H9 (cell line): ENCODE measurements around the gene EHF. TPM values are rescaled to one million over a fixed set of nuclear protein-coding genes. Genes with fewer than 3 reads are reported as not detected.

Source experiments
- DNase-seq: peaks from one replicate; pipeline ENCODE4 v3.0.0-alpha.2; 2017
- H2AFZ ChIP-seq: one replicate; pipeline ENCODE4 v1.6.1; 2013; ENCODE audit warnings: mild to moderate bottlenecking, low read length, control low read depth, moderate library complexity
- H2AK5ac ChIP-seq: 2 replicates; pipeline ENCODE4 v1.6.1; 2013; ENCODE audit warnings: low read length, control low read depth, mixed read lengths; ENCODE audit not compliant: insufficient read length
- H2BK120ac ChIP-seq: one replicate; pipeline ENCODE4 v1.6.1; 2013; ENCODE audit warnings: low read depth, mild to moderate bottlenecking, low read length, control low read depth, inconsistent platforms; ENCODE audit not compliant: poor library complexity, severe bottlenecking
- H2BK12ac ChIP-seq: 2 replicates; pipeline ENCODE4 v1.6.1; 2013; ENCODE audit warnings: low read length, control low read depth, mixed read lengths, low read depth; ENCODE audit not compliant: insufficient read length
- H2BK15ac ChIP-seq: 2 replicates; pipeline ENCODE4 v1.6.1; 2013; ENCODE audit warnings: low read depth, low read length, control low read depth
- H2BK20ac ChIP-seq: one replicate; pipeline ENCODE4 v1.6.1; 2013; ENCODE audit warnings: low read depth, mild to moderate bottlenecking, low read length, control low read depth, inconsistent platforms; ENCODE audit not compliant: poor library complexity, severe bottlenecking
- H2BK5ac ChIP-seq: 2 replicates; pipeline ENCODE4 v1.6.1; 2013; ENCODE audit warnings: low read length, control low read depth, mixed read lengths; ENCODE audit not compliant: insufficient read length
- H3K14ac ChIP-seq: 2 replicates; pipeline ENCODE4 v1.6.1; 2013; ENCODE audit warnings: low read length, control low read depth; ENCODE audit not compliant: insufficient read depth
- H3K18ac ChIP-seq: 2 replicates; pipeline ENCODE4 v1.6.1; 2013; ENCODE audit warnings: low read depth, mild to moderate bottlenecking, mixed read lengths, low read length, control low read depth; ENCODE audit not compliant: insufficient read length
- H3K23ac ChIP-seq: 2 replicates; pipeline ENCODE4 v1.6.1; 2013; ENCODE audit warnings: low read length, control low read depth, mixed read lengths, low read depth; ENCODE audit not compliant: insufficient read length
- H3K23me2 ChIP-seq: 2 replicates; pipeline ENCODE4 v1.6.1; 2013; ENCODE audit warnings: low read depth, mild to moderate bottlenecking, mixed read lengths, low read length, control low read depth; ENCODE audit not compliant: insufficient read length, poor library complexity, severe bottlenecking
- H3K27ac ChIP-seq: 2 replicates; pipeline ENCODE4 v1.5.1; 2013; ENCODE audit warnings: low read length, control low read depth, mixed read lengths, low read depth; ENCODE audit not compliant: insufficient read length
- H3K27me3 ChIP-seq: 2 replicates; pipeline ENCODE4 v1.6.1; 2013; ENCODE audit warnings: low read length, control low read depth, inconsistent platforms; ENCODE audit not compliant: insufficient read depth
- H3K4ac ChIP-seq: 2 replicates; pipeline ENCODE4 v1.6.1; 2013; ENCODE audit warnings: low read depth, mild to moderate bottlenecking, control low read depth, inconsistent platforms, low read length, moderate library complexity
- H3K4me1 ChIP-seq: 2 replicates; pipeline ENCODE4 v1.6.1; 2013; ENCODE audit warnings: low read length, control low read depth, inconsistent platforms; ENCODE audit not compliant: insufficient read depth
- H3K4me2 ChIP-seq: 2 replicates; pipeline ENCODE4 v1.6.1; 2013; ENCODE audit warnings: low read length, control low read depth, mixed read lengths; ENCODE audit not compliant: insufficient read length, insufficient read depth
- H3K56ac ChIP-seq: 2 replicates; pipeline ENCODE4 v1.6.1; 2013; ENCODE audit warnings: low read depth, mild to moderate bottlenecking, mixed read lengths, low read length, control low read depth; ENCODE audit not compliant: insufficient read length
- H3K79me1 ChIP-seq: 2 replicates; pipeline ENCODE4 v1.6.1; 2013; ENCODE audit warnings: low read depth, mild to moderate bottlenecking, moderate library complexity, low read length, control low read depth, inconsistent platforms; ENCODE audit not compliant: insufficient read depth, poor library complexity, severe bottlenecking
- H3K79me2 ChIP-seq: 2 replicates; pipeline ENCODE4 v1.6.1; 2013; ENCODE audit warnings: low read length, control low read depth, inconsistent platforms; ENCODE audit not compliant: insufficient read depth
- H3K9ac ChIP-seq: 2 replicates; pipeline ENCODE4 v1.6.1; 2013; ENCODE audit warnings: low read length, control low read depth, mixed read lengths; ENCODE audit not compliant: insufficient read length; ENCODE audit errors: extremely low read depth
- H3K9me3 ChIP-seq: one replicate; pipeline ENCODE4 v1.6.1; 2013; ENCODE audit warnings: low read depth, low read length, inconsistent platforms; ENCODE audit not compliant: control insufficient read depth
- H3T11ph ChIP-seq: one replicate; pipeline ENCODE4 v1.6.1; 2013; ENCODE audit warnings: mild to moderate bottlenecking, low read length, control low read depth, inconsistent platforms
- H4K20me1 ChIP-seq: one replicate; pipeline ENCODE4 v1.6.1; 2013; ENCODE audit not compliant: control insufficient read depth, insufficient read length, insufficient read depth
- H4K5ac ChIP-seq: 2 replicates; pipeline ENCODE4 v1.6.1; 2013; ENCODE audit warnings: low read depth, mild to moderate bottlenecking, mixed read lengths, low read length, control low read depth; ENCODE audit not compliant: insufficient read length
- H4K8ac ChIP-seq: replicated peaks from 2 replicates; pipeline ENCODE4 v1.6.1; 2013; ENCODE audit warnings: low read length, control low read depth, mixed read lengths, low read depth; ENCODE audit not compliant: insufficient read length
- H4K91ac ChIP-seq: 2 replicates; pipeline ENCODE4 v1.6.1; 2013; ENCODE audit warnings: low read depth, mild to moderate bottlenecking, moderate library complexity, mixed read lengths, low read length, control low read depth; ENCODE audit not compliant: insufficient read length
- H3K27ac Mint-ChIP-seq, 3 experiments: 2 replicates in 2 of 3; 3 replicates in 1 of 3; pipeline ENCODE4 v1.8.0; 2020 to 2021; ENCODE audit warnings: mixed read lengths in 3 of 3, mild to moderate bottlenecking in 1 of 3, moderate library complexity in 1 of 3
- H3K27me3 Mint-ChIP-seq: 2 replicates; pipeline ENCODE4 v1.8.0; 2021; ENCODE audit warnings: low read depth, mild to moderate bottlenecking, moderate library complexity, mixed read lengths
- H3K36me3 Mint-ChIP-seq, 3 experiments: 2 replicates in 2 of 3; 3 replicates in 1 of 3; pipeline ENCODE4 v1.8.0; 2020 to 2021; ENCODE audit warnings: low read depth in 3 of 3, mixed read lengths in 3 of 3; ENCODE audit not compliant: insufficient read depth in 1 of 3
- H3K4me1 Mint-ChIP-seq, 2 experiments: 2 replicates each; pipeline ENCODE4 v1.8.0; 2020; ENCODE audit warnings: mixed read lengths in 2 of 2
- H3K4me3 Mint-ChIP-seq, 2 experiments: 2 replicates in 1 of 2; 3 replicates in 1 of 2; pipeline ENCODE4 v1.8.0; 2020 to 2021; ENCODE audit warnings: mild to moderate bottlenecking in 2 of 2, mixed read lengths in 2 of 2, moderate library complexity in 1 of 2
- H3K9me3 Mint-ChIP-seq, 2 experiments: 2 replicates in 1 of 2; 3 replicates in 1 of 2; pipeline ENCODE4 v1.8.0; 2020; ENCODE audit warnings: mild to moderate bottlenecking in 2 of 2, mixed read lengths in 2 of 2, moderate library complexity in 1 of 2
- WGBS: extraction: QIAGEN DNeasy Blood & Tissue Kit; methylation state at CpG from one replicate; pipeline ENCODE4 v1.1.7; 2013; ENCODE audit warnings: missing lambda C conversion rate, low lambda C conversion rate, mixed read lengths; ENCODE audit not compliant: insufficient read length; ENCODE audit errors: extremely low coverage; 5-methylcytosine and 5-hydroxymethylcytosine counted together
- total RNA-seq: library from RNA; stranded (reverse); gene quantifications from 2 replicates; pipeline ENCODE4 v1.2.1, GENCODE V29; 2021
- TF ChIP-seq, protein P1 (sequence below): fragments of 200-600 bp; sonication (generic); conservative IDR thresholded peaks from 3 replicates; pipeline ENCODE4 v1.8.0; 2021; ENCODE audit warnings: antibody characterized with exemption, mild to moderate bottlenecking

The EHF gene
- total RNA-seq, 1 experiment from 2014 or later, result not detected

DNA sequence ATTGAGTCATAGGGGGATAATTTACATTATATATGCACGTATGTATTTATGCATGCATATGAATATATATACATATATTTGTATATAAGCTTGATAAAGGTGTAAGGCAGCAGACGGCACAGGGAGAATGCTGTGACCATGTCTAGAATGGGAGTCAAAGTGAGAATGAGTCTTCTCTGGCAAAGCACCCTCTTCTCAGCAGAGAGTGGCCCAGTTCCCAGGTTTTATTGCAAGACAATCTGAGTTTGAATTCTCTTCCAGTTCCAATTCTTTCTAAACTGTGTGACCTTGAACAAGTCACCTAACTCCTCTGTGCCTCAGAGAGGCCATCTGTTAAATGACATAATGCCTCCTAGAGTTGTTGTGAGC is 13.8 kb downstream of the EHF start:
- H3K14ac ChIP-seq, result no peak overlapping the region
- no peak overlapping the region for H3T11ph ChIP-seq
- H4K5ac ChIP-seq, result no peak overlapping the region
- H3K27ac ChIP-seq, result no peak overlapping the region
- no peaks in the 10 kb centered on the region for H3K79me2 ChIP-seq
- H2BK15ac ChIP-seq, result no peak overlapping the region
- no peaks in the 10 kb centered on the region for H3K79me1 ChIP-seq
- no peaks in the 10 kb centered on the region for H3K36me3 Mint-ChIP-seq
- H3K4me2 ChIP-seq, result no peak overlapping the region
- no peak overlapping the region for H4K91ac ChIP-seq
- no peak overlapping the region for H3K27ac Mint-ChIP-seq
- no peak for DNase-seq
- H2BK5ac ChIP-seq, result no peak overlapping the region
- no peaks in the 10 kb centered on the region for H4K20me1 ChIP-seq
- H3K56ac ChIP-seq, result no peak overlapping the region
- no peak overlapping the region for H2AK5ac ChIP-seq
- no peak overlapping the region for H3K4ac ChIP-seq
- H2BK20ac ChIP-seq, result no peak overlapping the region
- peaks cover 16 to 23% of the 10 kb centered on the region in 2 experiments for H3K4me1 Mint-ChIP-seq
- no CpG with 5 or more reads among the region's 2 CpGs for WGBS
- no peaks in the 10 kb centered on the region; the same call in 1 of the 2 replicates for H3K27me3 Mint-ChIP-seq
- TF ChIP-seq, protein P1, sequence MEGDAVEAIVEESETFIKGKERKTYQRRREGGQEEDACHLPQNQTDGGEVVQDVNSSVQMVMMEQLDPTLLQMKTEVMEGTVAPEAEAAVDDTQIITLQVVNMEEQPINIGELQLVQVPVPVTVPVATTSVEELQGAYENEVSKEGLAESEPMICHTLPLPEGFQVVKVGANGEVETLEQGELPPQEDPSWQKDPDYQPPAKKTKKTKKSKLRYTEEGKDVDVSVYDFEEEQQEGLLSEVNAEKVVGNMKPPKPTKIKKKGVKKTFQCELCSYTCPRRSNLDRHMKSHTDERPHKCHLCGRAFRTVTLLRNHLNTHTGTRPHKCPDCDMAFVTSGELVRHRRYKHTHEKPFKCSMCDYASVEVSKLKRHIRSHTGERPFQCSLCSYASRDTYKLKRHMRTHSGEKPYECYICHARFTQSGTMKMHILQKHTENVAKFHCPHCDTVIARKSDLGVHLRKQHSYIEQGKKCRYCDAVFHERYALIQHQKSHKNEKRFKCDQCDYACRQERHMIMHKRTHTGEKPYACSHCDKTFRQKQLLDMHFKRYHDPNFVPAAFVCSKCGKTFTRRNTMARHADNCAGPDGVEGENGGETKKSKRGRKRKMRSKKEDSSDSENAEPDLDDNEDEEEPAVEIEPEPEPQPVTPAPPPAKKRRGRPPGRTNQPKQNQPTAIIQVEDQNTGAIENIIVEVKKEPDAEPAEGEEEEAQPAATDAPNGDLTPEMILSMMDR, result no peak
- no peak overlapping the region for H3K23ac ChIP-seq
- H4K8ac ChIP-seq, result no peak overlapping the region
- H3K4me1 ChIP-seq, result no peaks in the 10 kb centered on the region; the same call in 1 of the 2 replicates
- H3K9me3 ChIP-seq, result no peaks in the 10 kb centered on the region
- H3K27me3 ChIP-seq, result no peaks in the 10 kb centered on the region
- H3K9me3 Mint-ChIP-seq, result no peaks in the 10 kb centered on the region
- no peak overlapping the region for H2BK12ac ChIP-seq
- no peaks in the 10 kb centered on the region for H3K23me2 ChIP-seq
- H3K18ac ChIP-seq, result no peak overlapping the region
- no peak overlapping the region for H3K4me3 Mint-ChIP-seq
- H3K9ac ChIP-seq, result no peak overlapping the region
- no peak overlapping the region for H2BK120ac ChIP-seq
- H2AFZ ChIP-seq, result no peak overlapping the region
